GM12872 (cell line): ENCODE data around the gene SELPLG.

Source experiments
- TF ChIP-seq, protein P1 (sequence below): IDR thresholded peaks from 3 replicates; pipeline ENCODE4 v1.5.1; 2011; ENCODE audit warnings: low read depth, mild to moderate bottlenecking, low read length, moderate library complexity; ENCODE audit not compliant: insufficient read depth

SELPLG gene

DNA sequence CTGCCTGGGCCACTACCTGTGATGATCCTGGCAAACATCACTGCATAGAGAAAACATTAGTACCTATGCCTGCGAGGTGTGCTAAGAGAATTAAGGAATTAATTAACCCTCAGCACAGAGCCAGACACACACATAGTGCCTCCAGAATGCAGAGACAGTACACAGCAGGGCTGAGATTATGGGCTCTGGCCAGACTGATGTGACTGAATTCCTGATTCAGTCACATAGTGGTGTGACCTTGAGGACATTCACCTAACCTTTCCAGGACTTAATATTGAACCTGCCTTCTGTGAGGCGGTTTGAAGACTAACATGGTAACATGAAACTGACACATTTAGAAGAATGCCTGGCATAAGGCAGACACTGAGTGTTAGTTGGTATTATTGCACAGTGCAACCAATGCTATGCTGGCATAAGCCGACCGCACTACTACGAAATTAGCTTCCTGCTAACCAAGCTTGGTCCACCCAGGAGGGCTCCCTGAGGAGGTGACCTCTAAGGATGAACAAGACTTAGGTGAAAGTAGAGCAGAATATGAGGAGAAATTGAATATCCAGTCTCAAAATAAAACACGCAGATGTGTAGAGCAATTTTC, 32.0 kb upstream of the SELPLG start:
- TF ChIP-seq, protein P1, sequence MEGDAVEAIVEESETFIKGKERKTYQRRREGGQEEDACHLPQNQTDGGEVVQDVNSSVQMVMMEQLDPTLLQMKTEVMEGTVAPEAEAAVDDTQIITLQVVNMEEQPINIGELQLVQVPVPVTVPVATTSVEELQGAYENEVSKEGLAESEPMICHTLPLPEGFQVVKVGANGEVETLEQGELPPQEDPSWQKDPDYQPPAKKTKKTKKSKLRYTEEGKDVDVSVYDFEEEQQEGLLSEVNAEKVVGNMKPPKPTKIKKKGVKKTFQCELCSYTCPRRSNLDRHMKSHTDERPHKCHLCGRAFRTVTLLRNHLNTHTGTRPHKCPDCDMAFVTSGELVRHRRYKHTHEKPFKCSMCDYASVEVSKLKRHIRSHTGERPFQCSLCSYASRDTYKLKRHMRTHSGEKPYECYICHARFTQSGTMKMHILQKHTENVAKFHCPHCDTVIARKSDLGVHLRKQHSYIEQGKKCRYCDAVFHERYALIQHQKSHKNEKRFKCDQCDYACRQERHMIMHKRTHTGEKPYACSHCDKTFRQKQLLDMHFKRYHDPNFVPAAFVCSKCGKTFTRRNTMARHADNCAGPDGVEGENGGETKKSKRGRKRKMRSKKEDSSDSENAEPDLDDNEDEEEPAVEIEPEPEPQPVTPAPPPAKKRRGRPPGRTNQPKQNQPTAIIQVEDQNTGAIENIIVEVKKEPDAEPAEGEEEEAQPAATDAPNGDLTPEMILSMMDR: no peak

DNA sequence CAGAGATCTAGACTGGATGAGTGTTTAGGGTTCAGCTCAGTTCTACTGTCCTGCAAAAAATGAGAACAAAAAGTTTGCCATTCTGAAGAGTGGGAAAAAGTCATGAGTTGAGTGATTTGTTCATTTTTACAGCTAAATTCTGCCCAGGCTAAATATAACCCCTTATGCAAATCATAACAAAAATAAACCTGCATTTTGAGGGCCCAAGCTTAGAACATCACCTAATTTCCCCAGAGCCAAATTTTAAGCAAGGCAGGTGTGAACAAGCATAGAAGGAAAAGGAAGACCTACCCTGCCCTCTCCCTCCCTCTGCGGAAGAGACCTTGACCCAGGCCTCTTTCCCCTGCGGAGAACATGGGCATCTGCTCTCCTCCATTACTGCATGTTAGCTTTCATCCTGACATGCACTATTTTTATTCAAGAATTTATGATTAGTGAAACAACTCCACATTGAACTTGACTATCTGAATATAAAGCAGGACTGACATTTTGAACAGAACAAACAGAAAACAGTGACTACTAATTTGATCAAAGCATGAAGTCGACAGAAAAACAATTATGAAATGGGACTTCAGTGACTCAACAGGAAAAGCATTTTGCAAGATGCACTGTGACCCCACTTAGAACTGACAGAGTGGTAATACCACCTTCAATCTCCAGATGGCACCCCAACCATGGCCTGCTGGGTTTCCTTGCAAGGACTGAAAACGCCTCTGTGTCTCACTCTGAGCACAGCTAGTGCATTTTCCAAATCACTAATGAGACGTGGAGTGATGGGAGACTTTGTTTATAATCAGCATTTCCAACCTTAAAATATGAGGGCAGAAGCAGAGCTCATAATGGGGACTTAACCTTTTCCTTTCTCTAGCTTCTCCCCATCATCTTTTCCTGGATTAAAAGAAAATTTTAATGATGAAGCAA, 30.9 kb upstream of the SELPLG start:
- TF ChIP-seq, protein P1: peak; percentile 94

DNA sequence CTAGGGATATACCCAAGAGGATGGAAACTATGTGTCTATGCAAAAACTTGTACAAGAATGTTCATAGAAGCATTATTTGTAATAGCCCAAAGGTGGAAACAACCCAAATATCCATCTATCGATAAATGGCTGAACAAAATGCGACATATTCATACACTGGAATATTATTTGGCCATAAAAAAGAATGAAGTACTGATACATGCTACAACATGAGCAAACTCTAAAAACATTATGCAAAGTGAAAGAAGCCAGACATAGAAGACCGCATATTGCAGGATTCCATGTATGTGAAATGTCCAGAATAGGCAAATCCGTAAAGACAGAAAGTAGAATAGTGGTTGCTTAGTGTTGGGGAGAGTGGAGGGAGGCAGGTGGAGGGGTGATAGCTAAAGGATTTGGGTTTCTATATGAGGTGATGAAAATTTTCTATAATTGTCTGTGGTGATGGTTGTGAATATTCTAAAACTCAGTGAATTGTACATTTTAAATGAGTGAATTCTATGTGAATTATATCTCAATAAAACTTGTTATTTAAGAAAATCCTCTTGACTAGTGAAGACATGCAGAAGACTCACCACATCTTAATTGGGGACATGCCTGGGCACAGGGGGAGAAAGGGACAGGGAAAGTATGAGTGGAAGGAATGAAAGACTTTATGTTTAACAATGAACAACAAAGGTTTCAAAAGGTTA, 29.8 kb upstream of the SELPLG start:
- TF ChIP-seq, protein P1: no peak

DNA sequence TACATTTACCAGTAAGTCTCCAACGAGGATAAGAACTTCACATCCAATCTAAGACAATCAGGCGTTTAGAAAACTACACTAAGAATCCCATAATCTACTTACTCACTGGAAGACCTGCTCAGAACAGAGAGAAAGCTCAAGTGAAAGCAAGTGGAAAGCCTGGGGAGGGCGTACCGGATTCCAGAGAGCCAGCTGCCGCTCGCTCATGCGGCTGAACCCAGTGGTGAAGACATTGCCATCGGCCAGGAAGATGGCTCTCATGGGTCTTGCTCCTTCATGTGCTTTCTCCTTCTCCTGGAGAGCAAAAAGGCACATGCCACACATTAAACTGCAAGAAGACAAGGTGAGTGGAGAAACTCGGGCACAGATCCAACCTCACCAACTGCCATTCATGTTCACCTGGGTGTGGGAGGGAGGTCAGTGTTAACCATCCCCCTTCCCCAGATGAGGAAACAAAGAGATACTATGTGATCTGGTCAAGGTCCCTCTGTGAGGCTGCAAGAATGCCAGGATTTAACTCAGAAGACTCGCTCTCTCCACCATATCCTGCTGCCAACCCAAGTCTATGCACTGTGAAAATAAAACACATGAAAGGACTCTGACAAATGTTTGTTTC, 23.5 kb upstream of the SELPLG start:
- TF ChIP-seq, protein P1: no peak

DNA sequence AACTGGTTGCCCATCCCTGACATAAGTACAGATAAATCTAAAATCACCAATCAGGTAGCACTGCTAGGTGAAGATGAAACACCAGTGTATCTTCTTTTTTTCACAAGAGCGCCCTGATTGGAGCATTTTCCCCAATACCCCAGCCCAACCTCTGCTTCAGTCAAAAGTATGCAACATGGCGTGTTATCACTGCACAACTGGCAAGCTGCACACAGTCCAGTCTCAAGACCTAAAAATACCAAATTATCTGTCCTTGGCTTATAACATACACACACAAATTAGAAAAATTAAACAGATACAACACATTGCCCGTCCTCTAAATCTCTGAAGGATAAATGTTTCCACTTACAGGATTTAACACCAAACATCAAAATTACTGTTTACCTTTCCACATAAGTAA, 20.2 kb upstream of the SELPLG start:
- TF ChIP-seq, protein P1: no peak

DNA sequence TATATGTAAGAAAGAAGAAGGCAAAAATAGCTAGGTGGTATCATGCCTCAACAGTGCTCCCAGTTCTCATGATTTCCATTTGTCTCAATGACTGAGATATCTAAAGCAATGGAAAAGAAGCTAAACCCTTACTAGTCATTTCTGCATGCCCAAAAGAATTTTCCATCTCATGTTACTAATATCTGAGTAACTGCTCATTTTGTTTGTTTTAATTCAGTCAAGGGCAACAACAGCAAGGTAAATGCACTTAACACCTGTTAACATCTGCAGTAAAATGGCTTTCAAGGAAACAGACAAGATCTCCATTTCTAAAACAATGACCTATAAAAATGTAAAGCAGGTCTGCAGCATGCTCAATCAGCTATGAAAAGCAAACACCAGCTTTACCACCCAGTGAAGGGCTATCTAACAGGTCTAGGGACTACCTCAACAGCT, 19.4 kb upstream of the SELPLG start:
- TF ChIP-seq, protein P1: no peak

DNA sequence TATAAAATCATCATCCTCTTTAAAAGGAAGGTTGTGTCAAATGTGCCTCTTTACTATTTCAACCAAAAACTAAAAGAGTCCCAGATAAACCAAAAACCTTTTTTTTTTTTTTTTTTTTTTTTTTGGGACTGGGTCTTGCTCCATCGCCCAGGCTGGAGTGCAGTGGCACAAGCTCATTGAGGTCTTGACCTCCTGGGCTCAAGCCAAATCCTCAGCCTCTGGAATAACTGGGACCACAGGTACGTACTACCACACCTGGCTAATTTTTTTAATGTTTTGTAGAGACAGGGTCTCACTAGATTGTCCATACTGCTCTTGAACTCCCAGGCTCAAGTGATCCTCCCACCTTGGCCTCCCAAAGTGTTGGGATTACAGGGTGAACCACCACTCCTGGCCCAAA, 16.4 kb upstream of the SELPLG start:
- TF ChIP-seq, protein P1: no peak
